SK-N-SH (cell line): Measurements from ENCODE around the gene IDH3B. TPM values are rescaled to one million over a fixed set of nuclear protein-coding genes. Genes with fewer than 3 reads are reported as not detected.

ENCODE experiments used
- CTCF ChIA-PET: fragments of 300-600, 350-600 bp; formaldehyde crosslinking; extraction: SDS; loops from one replicate; lab custom pipeline; 2021; lab: Yijun Ruan, JAX
- POLR2A ChIA-PET: fragments of 350-600 bp; sonication (Branson Sonifier 250); formaldehyde crosslinking; extraction: SDS; loops from one replicate; lab custom pipeline; 2020; ENCODE audit warnings: antibody characterized with exemption, inconsistent platforms; lab: Yijun Ruan, JAX
- DNase-seq: peaks from one replicate; pipeline ENCODE4 v3.0.0; 2012
- H2AFZ ChIP-seq: fragments of 200-600 bp; sonication (generic); 2 replicates; pipeline ENCODE4 v1.8.1; 2016; ENCODE audit warnings: antibody characterized with exemption, mild to moderate bottlenecking, low read depth
- H3F3A ChIP-seq: fragments of 200-600 bp; sonication (generic); replicated peaks from 2 replicates; pipeline ENCODE3; 2016; ENCODE audit warnings: antibody characterized with exemption, mild to moderate bottlenecking; ENCODE audit not compliant: insufficient read depth
- H3K27ac ChIP-seq, 2 experiments: fragments of 200-500 bp in 1 of 2; fragments of 200-600 bp in 1 of 2; sonication (Bioruptor generic) in 1 of 2; sonication (generic), shearing (Covaris generic) in 1 of 2; 2 replicates each; pipeline versions ENCODE4 v1.5.1 to v1.6.1; 2014 to 2016; ENCODE audit warnings: low read depth in 2 of 2, inconsistent platforms in 1 of 2, low read length in 1 of 2, mild to moderate bottlenecking in 1 of 2, mixed read lengths in 1 of 2
- H3K27me3 ChIP-seq: fragments of 200-600 bp; sonication (generic), shearing (Covaris generic); 2 replicates; pipeline ENCODE4 v1.6.1; 2016; ENCODE audit warnings: mixed run types; ENCODE audit not compliant: insufficient read depth
- H3K36me3 ChIP-seq, 2 experiments: fragments of 200-500 bp in 1 of 2; fragments of 200-600 bp in 1 of 2; sonication (Bioruptor generic) in 1 of 2; sonication (generic) in 1 of 2; replicated peaks in 1 of 2; 2 replicates each; pipeline versions ENCODE3 to v1.5.1; 2014 to 2016; ENCODE audit warnings: low read length in 1 of 2, mild to moderate bottlenecking in 1 of 2; ENCODE audit not compliant: insufficient read depth in 2 of 2, control insufficient read depth in 1 of 2
- H3K4me1 ChIP-seq, 2 experiments: fragments of 200-500 bp in 1 of 2; fragments of 200-600 bp in 1 of 2; sonication (Bioruptor generic) in 1 of 2; sonication (generic), shearing (Covaris generic) in 1 of 2; 2 replicates each; pipeline versions ENCODE4 v1.5.1 to v1.6.1; 2014 to 2016; ENCODE audit warnings: low read depth in 1 of 2, low read length in 1 of 2, mixed run types in 1 of 2; ENCODE audit not compliant: insufficient read depth in 2 of 2, control insufficient read depth in 1 of 2
- H3K4me2 ChIP-seq: fragments of 200-600 bp; sonication (generic), shearing (Covaris generic); 2 replicates; pipeline ENCODE4 v1.6.1; 2017; ENCODE audit warnings: mixed run types
- H3K4me3 ChIP-seq, 2 experiments: fragments of 200-500 bp in 1 of 2; fragments of 200-600 bp in 1 of 2; sonication (Bioruptor generic) in 1 of 2; sonication (generic), shearing (Covaris generic) in 1 of 2; 2 replicates each; pipeline versions ENCODE4 v1.5.1 to v1.8.1; 2014 to 2016; ENCODE audit warnings: low read depth in 2 of 2, inconsistent platforms in 1 of 2, low read length in 1 of 2, mild to moderate bottlenecking in 1 of 2, mixed read lengths in 1 of 2, moderate library complexity in 1 of 2
- H3K79me2 ChIP-seq: fragments of 200-600 bp; sonication (generic); 2 replicates; pipeline ENCODE4 v1.8.1; 2017; ENCODE audit warnings: mild to moderate bottlenecking; ENCODE audit not compliant: insufficient read depth
- H3K9ac ChIP-seq: fragments of 200-600 bp; sonication (generic); 2 replicates; pipeline ENCODE4 v1.6.1; 2017; ENCODE audit warnings: mixed run types
- H3K9me2 ChIP-seq: fragments of 200-600 bp; sonication (generic); 2 replicates; pipeline ENCODE4 v1.6.1; 2017; ENCODE audit warnings: mixed run types
- H3K9me3 ChIP-seq: fragments of 200-600 bp; sonication (generic); 2 replicates; pipeline ENCODE4 v1.6.1; 2017; ENCODE audit warnings: mixed run types, mild to moderate bottlenecking, moderate library complexity
- H4K20me1 ChIP-seq: fragments of 200-600 bp; sonication (generic); 2 replicates; pipeline ENCODE4 v1.6.1; 2017; ENCODE audit warnings: mild to moderate bottlenecking, mixed run types; ENCODE audit not compliant: insufficient read depth
- CHD2 ChIP-seq: fragments of 150-350 bp; IDR thresholded peaks from 2 replicates; pipeline ENCODE4 v1.6.1; 2018; ENCODE audit warnings: low read length; ENCODE audit not compliant: partially characterized antibody
- EZH2phosphoT487 ChIP-seq: fragments of 200-600 bp; sonication (generic); IDR thresholded peaks from 2 replicates; pipeline ENCODE4 v1.6.1; 2017; ENCODE audit warnings: low read depth, mixed run types, mild to moderate bottlenecking, antibody characterized with exemption, moderate library complexity, borderline replicate concordance
- FOSL2 ChIP-seq: IDR thresholded peaks from 2 replicates; pipeline ENCODE4 v1.4.0; 2012; ENCODE audit warnings: low read depth, mild to moderate bottlenecking, moderate library complexity, borderline replicate concordance
- FOXM1 ChIP-seq: IDR thresholded peaks from 2 replicates; pipeline ENCODE4 v1.4.0; 2012; ENCODE audit warnings: low read depth, mild to moderate bottlenecking
- GATA2 ChIP-seq: sonication (generic); formaldehyde crosslinking; IDR thresholded peaks from 2 replicates; pipeline ENCODE4 v1.5.0; 2020; ENCODE audit warnings: mild to moderate bottlenecking, missing genetic modification reagents
- JUND ChIP-seq: IDR thresholded peaks from 2 replicates; pipeline ENCODE4 v1.4.0; 2012
- MEF2A ChIP-seq: IDR thresholded peaks from 2 replicates; pipeline ENCODE4 v1.4.0; 2012; ENCODE audit warnings: low read depth, borderline replicate concordance
- MXI1 ChIP-seq: IDR thresholded peaks from 2 replicates; pipeline ENCODE4 v1.6.1; 2012; ENCODE audit warnings: mild to moderate bottlenecking, low read depth, low read length, improper control_type of control experiment
- NFIC ChIP-seq: IDR thresholded peaks from 2 replicates; pipeline ENCODE4 v1.4.0; 2012; ENCODE audit warnings: borderline replicate concordance
- NRF1 ChIP-seq: IDR thresholded peaks from 2 replicates; pipeline ENCODE4 v1.6.1; 2012; ENCODE audit warnings: low read depth, mild to moderate bottlenecking, low read length
- RAD21 ChIP-seq: IDR thresholded peaks from 2 replicates; pipeline ENCODE4 v1.6.1; 2012; ENCODE audit warnings: mild to moderate bottlenecking, low read length
- RXRA ChIP-seq: IDR thresholded peaks from 2 replicates; pipeline ENCODE4 v1.4.0; 2012; ENCODE audit warnings: low read depth, mild to moderate bottlenecking, borderline replicate concordance
- SMC3 ChIP-seq: IDR thresholded peaks from 2 replicates; pipeline ENCODE4 v1.6.1; 2012; ENCODE audit warnings: low read depth, low read length, improper control_type of control experiment
- TCF12 ChIP-seq: IDR thresholded peaks from 2 replicates; pipeline ENCODE4 v1.4.0; 2012
- TEAD4 ChIP-seq: IDR thresholded peaks from 2 replicates; pipeline ENCODE4 v1.4.0; 2012; ENCODE audit warnings: mild to moderate bottlenecking, borderline replicate concordance; ENCODE audit not compliant: insufficient read depth
- YY1 ChIP-seq: IDR thresholded peaks from 2 replicates; pipeline ENCODE4 v1.4.0; 2012; ENCODE audit warnings: low read depth, mild to moderate bottlenecking
- WGBS: methylation state at CpG from one replicate; pipeline ENCODE4 v1.1.6; 2017; ENCODE audit warnings: low lambda C conversion rate; 5-methylcytosine and 5-hydroxymethylcytosine counted together
- polyA plus RNA-seq, 3 experiments: library from polyadenylated mRNA; depleted of rRNA; stranded (reverse); fragments of >200 nt; gene quantifications; 2 replicates each; pipeline ENCODE4 v1.2.3, GENCODE V29; 2012
- TF ChIP-seq, protein P1 (sequence below): fragments of 150-350 bp; IDR thresholded peaks from 2 replicates; pipeline ENCODE4 v1.6.1; 2017; ENCODE audit warnings: antibody characterized with exemption, low read length, low read depth, borderline replicate concordance
- TF ChIP-seq, protein P2 (sequence below): IDR thresholded peaks from 2 replicates; pipeline ENCODE4 v1.4.0; 2012; ENCODE audit warnings: low read depth
- TF ChIP-seq, protein P3 (sequence below): IDR thresholded peaks from 2 replicates; pipeline ENCODE4 v1.4.0; 2012; ENCODE audit warnings: low read depth, borderline replicate concordance
- TF ChIP-seq, protein P4 (sequence below): IDR thresholded peaks from 2 replicates; pipeline ENCODE4 v1.4.0; 2012; ENCODE audit warnings: low read depth, borderline replicate concordance
- TF ChIP-seq, protein P5 (sequence below): fragments of 150-350 bp; IDR thresholded peaks from 2 replicates; pipeline ENCODE4 v1.6.1; 2016; ENCODE audit warnings: mild to moderate bottlenecking, low read depth, low read length

IDH3B gene
- polyA plus RNA-seq, 1 of the 3 experiments (the other 2 are of a cell fraction): 233 TPM

DNA sequence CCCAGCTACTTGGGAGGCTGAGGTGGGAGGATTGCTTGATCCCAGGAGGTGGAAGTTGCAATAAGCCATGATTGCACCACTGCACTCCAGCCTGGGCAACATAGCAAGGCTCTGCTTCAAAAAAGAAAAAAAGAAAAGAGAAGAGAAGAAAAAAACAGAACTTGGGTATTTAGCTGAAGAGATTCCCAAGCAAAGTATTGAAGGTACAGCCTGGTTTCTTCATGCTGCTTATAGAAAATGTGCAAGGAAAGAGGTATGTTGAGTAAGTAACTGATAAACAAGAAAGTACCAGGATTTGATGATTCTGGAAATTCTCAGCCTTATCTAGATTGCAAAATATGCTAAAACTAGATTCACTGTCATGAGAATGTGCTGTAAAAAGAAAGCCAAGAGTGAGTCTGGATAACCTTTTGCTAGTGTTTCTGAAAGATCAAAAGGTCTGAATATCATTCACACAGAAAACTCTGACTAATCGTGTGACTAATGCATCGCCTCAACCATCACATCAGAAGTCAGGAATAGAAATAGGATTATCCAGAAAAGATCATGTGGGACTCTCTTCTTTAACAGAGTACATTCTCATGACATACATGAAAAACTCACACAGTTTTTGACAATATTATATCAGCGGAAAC lies 43.9 kb downstream of the IDH3B start:
- Histone ChIP-seq H4K20me1 (no peaks in the 10 kb centered on the region), H3K36me3 (no peaks in the 10 kb centered on the region), H3K27me3 (no peaks in the 10 kb centered on the region; the same call in 1 of the 2 replicates), H3K9ac (no peak overlapping the region), H3K79me2 (no peaks in the 10 kb centered on the region), H3K4me1 (no peaks in the 10 kb centered on the region; a peak in 1 of 4 replicates), H3F3A (no peaks in the 10 kb centered on the region), H3K4me3 (no peak overlapping the region), H3K4me2 (no peak overlapping the region), H2AFZ (no peak overlapping the region), H3K9me2 (no peaks in the 10 kb centered on the region), H3K27ac (no peak overlapping the region), H3K9me3 (no peaks in the 10 kb centered on the region; the same call in 1 of the 2 replicates)
- DNase-seq: no peak
- WGBS: 42% methylated on average over 3 of the region's 3 CpGs
- no peak for TF ChIP-seq NFIC
- TF ChIP-seq YY1: no peak
- no peak for TF ChIP-seq JUND
- no peak for TF ChIP-seq NRF1
- no peak for TF ChIP-seq TEAD4
- TF ChIP-seq CHD2: no peak
- TF ChIP-seq SMC3: no peak
- TF ChIP-seq MXI1: no peak
- TF ChIP-seq, protein P1, sequence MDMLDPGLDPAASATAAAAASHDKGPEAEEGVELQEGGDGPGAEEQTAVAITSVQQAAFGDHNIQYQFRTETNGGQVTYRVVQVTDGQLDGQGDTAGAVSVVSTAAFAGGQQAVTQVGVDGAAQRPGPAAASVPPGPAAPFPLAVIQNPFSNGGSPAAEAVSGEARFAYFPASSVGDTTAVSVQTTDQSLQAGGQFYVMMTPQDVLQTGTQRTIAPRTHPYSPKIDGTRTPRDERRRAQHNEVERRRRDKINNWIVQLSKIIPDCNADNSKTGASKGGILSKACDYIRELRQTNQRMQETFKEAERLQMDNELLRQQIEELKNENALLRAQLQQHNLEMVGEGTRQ: no peak
- TF ChIP-seq MEF2A: no peak
- TF ChIP-seq, protein P2, sequence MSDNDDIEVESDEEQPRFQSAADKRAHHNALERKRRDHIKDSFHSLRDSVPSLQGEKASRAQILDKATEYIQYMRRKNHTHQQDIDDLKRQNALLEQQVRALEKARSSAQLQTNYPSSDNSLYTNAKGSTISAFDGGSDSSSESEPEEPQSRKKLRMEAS: no peak
- TF ChIP-seq, protein P3, sequence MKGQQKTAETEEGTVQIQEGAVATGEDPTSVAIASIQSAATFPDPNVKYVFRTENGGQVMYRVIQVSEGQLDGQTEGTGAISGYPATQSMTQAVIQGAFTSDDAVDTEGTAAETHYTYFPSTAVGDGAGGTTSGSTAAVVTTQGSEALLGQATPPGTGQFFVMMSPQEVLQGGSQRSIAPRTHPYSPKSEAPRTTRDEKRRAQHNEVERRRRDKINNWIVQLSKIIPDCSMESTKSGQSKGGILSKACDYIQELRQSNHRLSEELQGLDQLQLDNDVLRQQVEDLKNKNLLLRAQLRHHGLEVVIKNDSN: no peak
- TF ChIP-seq FOXM1: no peak
- TF ChIP-seq RXRA: no peak
- no peak for TF ChIP-seq RAD21
- ChIA-PET POLR2A (no interaction called here), CTCF (interaction anchor here (1.7 kb wide), 1 partner anchor 27 kb away, joined by 5 read pairs; no protein-coding TSS in a partner anchor)

DNA sequence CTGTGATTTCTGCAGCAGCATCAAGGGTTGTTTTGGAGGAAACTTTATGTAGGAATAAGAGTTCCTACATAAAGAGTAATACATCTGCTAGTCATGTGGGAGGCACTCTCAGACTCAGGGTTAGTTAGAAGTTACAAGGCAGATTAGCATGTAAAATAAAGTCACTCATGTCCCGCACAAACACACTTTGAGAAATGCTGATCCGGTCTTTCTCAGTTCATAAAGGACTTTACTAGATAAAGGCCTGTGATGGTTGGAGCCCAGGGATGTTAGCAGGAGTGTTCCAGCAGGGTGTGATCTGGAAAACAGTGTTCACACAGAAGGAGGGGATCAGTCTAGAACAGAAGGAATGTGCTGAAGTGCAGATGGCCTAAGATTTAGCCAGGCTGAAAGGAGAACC lies 44.7 kb downstream of the IDH3B start:
- Histone ChIP-seq H3K9ac (no peak overlapping the region), H3K79me2 (no peaks in the 10 kb centered on the region), H4K20me1 (no peaks in the 10 kb centered on the region), H3K4me1 (no peaks in the 10 kb centered on the region; a peak in 1 of 4 replicates), H3K36me3 (no peaks in the 10 kb centered on the region), H3K4me2 (no peak overlapping the region), H3F3A (no peaks in the 10 kb centered on the region), H3K9me3 (no peaks in the 10 kb centered on the region; the same call in 1 of the 2 replicates), H3K27me3 (no peaks in the 10 kb centered on the region; the same call in 1 of the 2 replicates), H3K4me3 (no peak overlapping the region), H3K9me2 (no peaks in the 10 kb centered on the region), H2AFZ (no peak overlapping the region), H3K27ac (no peak overlapping the region)
- POLR2A ChIA-PET: no interaction called here
- CTCF ChIA-PET: interaction anchor here (1.7 kb wide), 1 partner anchor 27 kb away, joined by 5 read pairs; no protein-coding TSS in a partner anchor
- no peak for DNase-seq
- WGBS: 32% methylated on average over 2 of the region's 2 CpGs
- TF ChIP-seq TCF12 (no peak), GATA2 (CRISPR knock-in tag) (no peak), JUND (no peak), CHD2 (no peak), RAD21 (no peak), FOSL2 (no peak), YY1 (no peak), EZH2phosphoT487 (no peak), TEAD4 (no peak), NRF1 (no peak), MXI1 (no peak)
- TF ChIP-seq, protein P4, sequence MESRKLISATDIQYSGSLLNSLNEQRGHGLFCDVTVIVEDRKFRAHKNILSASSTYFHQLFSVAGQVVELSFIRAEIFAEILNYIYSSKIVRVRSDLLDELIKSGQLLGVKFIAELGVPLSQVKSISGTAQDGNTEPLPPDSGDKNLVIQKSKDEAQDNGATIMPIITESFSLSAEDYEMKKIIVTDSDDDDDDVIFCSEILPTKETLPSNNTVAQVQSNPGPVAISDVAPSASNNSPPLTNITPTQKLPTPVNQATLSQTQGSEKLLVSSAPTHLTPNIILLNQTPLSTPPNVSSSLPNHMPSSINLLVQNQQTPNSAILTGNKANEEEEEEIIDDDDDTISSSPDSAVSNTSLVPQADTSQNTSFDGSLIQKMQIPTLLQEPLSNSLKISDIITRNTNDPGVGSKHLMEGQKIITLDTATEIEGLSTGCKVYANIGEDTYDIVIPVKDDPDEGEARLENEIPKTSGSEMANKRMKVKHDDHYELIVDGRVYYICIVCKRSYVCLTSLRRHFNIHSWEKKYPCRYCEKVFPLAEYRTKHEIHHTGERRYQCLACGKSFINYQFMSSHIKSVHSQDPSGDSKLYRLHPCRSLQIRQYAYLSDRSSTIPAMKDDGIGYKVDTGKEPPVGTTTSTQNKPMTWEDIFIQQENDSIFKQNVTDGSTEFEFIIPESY: no peak
- TF ChIP-seq, protein P5, sequence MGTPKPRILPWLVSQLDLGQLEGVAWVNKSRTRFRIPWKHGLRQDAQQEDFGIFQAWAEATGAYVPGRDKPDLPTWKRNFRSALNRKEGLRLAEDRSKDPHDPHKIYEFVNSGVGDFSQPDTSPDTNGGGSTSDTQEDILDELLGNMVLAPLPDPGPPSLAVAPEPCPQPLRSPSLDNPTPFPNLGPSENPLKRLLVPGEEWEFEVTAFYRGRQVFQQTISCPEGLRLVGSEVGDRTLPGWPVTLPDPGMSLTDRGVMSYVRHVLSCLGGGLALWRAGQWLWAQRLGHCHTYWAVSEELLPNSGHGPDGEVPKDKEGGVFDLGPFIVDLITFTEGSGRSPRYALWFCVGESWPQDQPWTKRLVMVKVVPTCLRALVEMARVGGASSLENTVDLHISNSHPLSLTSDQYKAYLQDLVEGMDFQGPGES: no peak
